Cardiac muscle cell (in vitro differentiated cells and primary cell): ENCODE data around the gene LRRC32. TPM values are rescaled to one million over a fixed set of nuclear protein-coding genes. Genes with fewer than 3 reads are reported as not detected.

Experiments
- DNase-seq, 2 donors: peaks; one replicate each; pipeline versions ENCODE4 v3.0.0 to v3.0.0-alpha.2; 2010 to 2017; ENCODE audit warnings: low read depth in 1 of 2, low spot score in 1 of 2
- H3K27ac ChIP-seq: fragments of 200-600 bp; sonication (generic); 2 replicates; pipeline ENCODE4 v1.5.1; 2016
- H3K27me3 ChIP-seq: fragments of 200-600 bp; sonication (generic); 2 replicates; pipeline ENCODE4 v1.6.0; 2016; ENCODE audit warnings: control low read depth
- H3K36me3 ChIP-seq: fragments of 200-600 bp; sonication (generic); 2 replicates; pipeline ENCODE4 v1.5.1; 2016; ENCODE audit warnings: control low read depth
- H3K4me1 ChIP-seq: fragments of 200-600 bp; sonication (generic); 2 replicates; pipeline ENCODE4 v1.8.1; 2017; ENCODE audit warnings: low read depth, mild to moderate bottlenecking, mixed run types
- H3K4me3 ChIP-seq: fragments of 200-600 bp; sonication (generic); 2 replicates; pipeline ENCODE4 v1.5.1; 2016; ENCODE audit warnings: mild to moderate bottlenecking
- H3K9me3 ChIP-seq: fragments of 200-600 bp; sonication (generic); 2 replicates; pipeline ENCODE4 v1.5.1; 2017; ENCODE audit warnings: low read depth, mild to moderate bottlenecking, control low read depth
- CTCF ChIP-seq: IDR thresholded peaks from 2 replicates; pipeline ENCODE4 v1.5.1; 2012; ENCODE audit warnings: low read depth, mild to moderate bottlenecking, low read length
- polyA plus RNA-seq: library from polyadenylated mRNA; unstranded; fragments of >200 nt; fragmentation: Nextera tagmentation; extraction: Ambion mirVana; gene quantifications from 2 replicates; pipeline ENCODE4 v1.2.1, GENCODE V29; 2016
- total RNA-seq: library from RNA; depleted of rRNA; stranded (reverse); fragments of >200 nt; gene quantifications from 2 replicates; pipeline ENCODE4 v1.2.3, GENCODE V29; 2016

LRRC32 gene
- total and polyA plus RNA-seq, 2 experiments from 2014 or later = 6.3 to 21.8 TPM

- no peaks in the 10 kb centered on the region for H3K27me3 ChIP-seq
- TF ChIP-seq CTCF = no peak
- H3K36me3 ChIP-seq = no peaks in the 10 kb centered on the region
- no peaks in the 10 kb centered on the region for H3K9me3 ChIP-seq
- no peak overlapping the region for H3K4me3 ChIP-seq
- DNase-seq = no peak
- H3K4me1 ChIP-seq = no peaks in the 10 kb centered on the region
- no peak overlapping the region for H3K27ac ChIP-seq
Observed at GRCh38 chr11:76631566-76632308, 38.8 kb downstream of the LRRC32 start.

GRCh38 chr11:76630600-76631281, 39.8 kb downstream of the LRRC32 start:
- no peaks in the 10 kb centered on the region for H3K9me3 ChIP-seq
- no peak for TF ChIP-seq CTCF
- H3K36me3 ChIP-seq = no peaks in the 10 kb centered on the region
- no peaks in the 10 kb centered on the region for H3K27me3 ChIP-seq
- H3K4me1 ChIP-seq = no peaks in the 10 kb centered on the region
- no peak for DNase-seq
- H3K27ac ChIP-seq = no peak overlapping the region
- no peak overlapping the region for H3K4me3 ChIP-seq

- TF ChIP-seq CTCF = peak; percentile 19
- no peaks in the 10 kb centered on the region for H3K36me3 ChIP-seq
- no peaks in the 10 kb centered on the region for H3K27me3 ChIP-seq
- H3K4me1 ChIP-seq = peaks cover 4% of the 10 kb centered on the region
- DNase-seq = peak in 1 of 2 donors; percentile 84
- H3K9me3 ChIP-seq = no peaks in the 10 kb centered on the region
- H3K27ac ChIP-seq = no peak overlapping the region
- no peak overlapping the region for H3K4me3 ChIP-seq
Observed at GRCh38 chr11:76629853-76630599, 40.5 kb downstream of the LRRC32 start.

- Histone ChIP-seq H3K4me1 (peaks cover 12% of the 10 kb centered on the region), H3K27ac (no peak overlapping the region), H3K36me3 (no peaks in the 10 kb centered on the region), H3K9me3 (no peaks in the 10 kb centered on the region), H3K27me3 (no peaks in the 10 kb centered on the region), H3K4me3 (no peak overlapping the region)
- no peak for TF ChIP-seq CTCF
- DNase-seq = peak in 1 of 2 donors; percentile 94
Observed at GRCh38 chr11:76629116-76629852, 41.3 kb downstream of the LRRC32 start.

- Histone ChIP-seq H3K4me3 (no peak overlapping the region), H3K27me3 (no peaks in the 10 kb centered on the region), H3K27ac (no peak overlapping the region), H3K9me3 (no peaks in the 10 kb centered on the region), H3K36me3 (no peaks in the 10 kb centered on the region), H3K4me1 (peaks cover 20% of the 10 kb centered on the region)
- no peak for DNase-seq
- no peak for TF ChIP-seq CTCF
Observed at GRCh38 chr11:76628408-76628947, 42.1 kb downstream of the LRRC32 start.
